CD4-positive, CD25-positive, alpha-beta regulatory T cell (primary cell): ENCODE measurements around the gene ACHE. TPM values are rescaled to one million over a fixed set of nuclear protein-coding genes. Genes with fewer than 3 reads are reported as not detected.
"Not testable (repeated sequence)": the region's sequence is repeated elsewhere in the genome, so short reads cannot be mapped to it uniquely, and the experiment has no call there.

Experiments used
- ATAC-seq, 2 donors: fragments of 150-1000 bp; cut with Tn5 transposase; one replicate each; pipeline ENCODE4 v1.10.0; 2021; ENCODE audit warnings: low read depth in 2 of 2, moderate number of reproducible peaks in 2 of 2, moderate library complexity in 1 of 2
- DNase-seq, 3 donors: peaks; one replicate each; pipeline versions ENCODE4 v3.0.0 to v3.0.0-alpha.2; 2012 to 2022; ENCODE audit warnings: mixed read lengths in 1 of 3
- H3K27ac ChIP-seq: one replicate; pipeline ENCODE4 v1.7.0; 2013; ENCODE audit warnings: mild to moderate bottlenecking, low read length; ENCODE audit not compliant: insufficient read depth, poor library complexity, severe bottlenecking
- H3K27me3 ChIP-seq: one replicate; pipeline ENCODE4 v1.7.0; 2013; ENCODE audit warnings: low read length; ENCODE audit not compliant: control insufficient read depth, insufficient read depth
- H3K36me3 ChIP-seq: one replicate; pipeline ENCODE4 v1.7.0; 2013; ENCODE audit warnings: mild to moderate bottlenecking, low read length, moderate library complexity; ENCODE audit not compliant: control insufficient read depth, insufficient read depth
- H3K4me1 ChIP-seq: 2 replicates; pipeline ENCODE4 v1.7.0; 2013; ENCODE audit warnings: mild to moderate bottlenecking, low read length; ENCODE audit not compliant: insufficient read depth, control insufficient read depth, poor library complexity, severe bottlenecking
- H3K4me3 ChIP-seq: one replicate; pipeline ENCODE4 v1.7.0; 2013; ENCODE audit warnings: low read depth, mild to moderate bottlenecking, low read length, moderate library complexity
- H3K9me3 ChIP-seq, 2 experiments: 1 replicate in 1 of 2; 2 replicates in 1 of 2; pipeline ENCODE4 v1.7.0; 2013; ENCODE audit warnings: low read length in 2 of 2, mild to moderate bottlenecking in 1 of 2, moderate library complexity in 1 of 2; ENCODE audit not compliant: control insufficient read depth in 2 of 2
- H3K27ac Mint-ChIP-seq, 3 donors: one replicate each; pipeline ENCODE4 v1.8.0; 2020 to 2022; ENCODE audit warnings: mild to moderate bottlenecking in 3 of 3, mixed read lengths in 3 of 3, moderate library complexity in 2 of 3
- H3K27me3 Mint-ChIP-seq: one replicate; pipeline ENCODE4 v1.8.0; 2022; ENCODE audit warnings: mild to moderate bottlenecking, mixed read lengths
- H3K36me3 Mint-ChIP-seq: one replicate; pipeline ENCODE4 v1.8.0; 2020; ENCODE audit warnings: mixed read lengths
- H3K4me1 Mint-ChIP-seq, 4 donors: one replicate each; pipeline ENCODE4 v1.8.0; 2020 to 2022; ENCODE audit warnings: mixed read lengths in 4 of 4, mild to moderate bottlenecking in 1 of 4
- H3K4me3 Mint-ChIP-seq, 4 donors: one replicate each; pipeline ENCODE4 v1.8.0; 2020 to 2022; ENCODE audit warnings: mild to moderate bottlenecking in 4 of 4, mixed read lengths in 4 of 4, moderate library complexity in 3 of 4
- H3K9me3 Mint-ChIP-seq, 7 donors: one replicate each; pipeline ENCODE4 v1.8.0; 2020 to 2022; ENCODE audit warnings: mixed read lengths in 7 of 7, mild to moderate bottlenecking in 3 of 7, moderate library complexity in 2 of 7
- polyA plus RNA-seq, 4 donors: library from polyadenylated mRNA; unstranded; fragments of 300-500 nt; fragmentation: Illumina TruSeq; gene quantifications; one replicate each; pipeline ENCODE4 v1.2.3, GENCODE V29; 2021
- total RNA-seq: library from RNA; stranded (reverse); gene quantifications from one replicate; pipeline ENCODE4 v1.2.3, GENCODE V29; 2022

Gene ACHE
- total and polyA plus RNA-seq, 5 donors from 2014 or later, result 0.20 TPM; not detected in 4

- H3K27ac ChIP-seq, result not testable (repeated sequence)
Measured at GRCh38 chr7:100910443-100910842, 14.8 kb upstream of the ACHE start.

GRCh38 chr7:100908512-100908911, 12.8 kb upstream of the ACHE start:
- DNase-seq, result no peak
- H3K9me3 Mint-ChIP-seq, result no peaks in the 10 kb centered on the region
- H3K27ac Mint-ChIP-seq, result no peak overlapping the region

More at GRCh38 chr7:100910443-100910842, 14.8 kb upstream of the ACHE start:
- H3K4me1 Mint-ChIP-seq, H3K27me3 ChIP-seq, H3K9me3 Mint-ChIP-seq, H3K27ac Mint-ChIP-seq, H3K36me3 ChIP-seq, H3K9me3 ChIP-seq, H3K4me3 ChIP-seq, H3K36me3 Mint-ChIP-seq, DNase-seq, H3K4me3 Mint-ChIP-seq, H3K4me1 ChIP-seq, ATAC-seq: not testable (repeated sequence)
- H3K27me3 Mint-ChIP-seq, result peaks cover 20% of the 10 kb centered on the region

DNA sequence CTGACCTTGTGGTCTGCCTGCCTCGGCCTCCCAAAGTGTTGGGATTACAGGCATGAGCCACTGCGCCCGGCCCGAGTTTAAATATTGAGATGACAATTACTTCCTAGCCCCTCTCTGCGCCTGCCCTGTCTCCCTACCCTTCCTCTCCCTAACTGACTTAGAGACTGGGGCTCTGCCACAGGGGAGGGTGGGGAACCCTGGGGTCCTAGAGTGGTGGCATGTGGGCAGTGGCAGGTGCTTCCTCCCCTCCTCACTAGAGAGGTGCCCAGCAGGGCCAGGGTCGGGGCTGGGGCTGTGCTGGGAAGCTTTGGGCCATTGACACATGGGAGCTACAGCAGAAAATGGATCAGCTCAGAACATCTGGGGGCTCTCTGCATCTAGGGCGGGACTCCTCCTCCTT, 7.0 kb upstream of the ACHE start:
- no peak overlapping the region for H3K4me3 ChIP-seq
- peaks cover 32% of the 10 kb centered on the region for H3K27me3 Mint-ChIP-seq
- no peak overlapping the region for H3K27ac Mint-ChIP-seq
- H3K9me3 ChIP-seq, result no peaks in the 10 kb centered on the region
- ATAC-seq, result no peak
- no peaks in the 10 kb centered on the region for H3K36me3 ChIP-seq
- H3K27me3 ChIP-seq, result peaks cover 5% of the 10 kb centered on the region
- peaks cover 0 to 2% (median 0%) of the 10 kb centered on the region in 4 donors for H3K4me1 Mint-ChIP-seq
- DNase-seq, result no peak
- H3K27ac ChIP-seq, result no peak overlapping the region
- H3K4me3 Mint-ChIP-seq, result no peak overlapping the region
- H3K4me1 ChIP-seq, result no peaks in the 10 kb centered on the region
- H3K9me3 Mint-ChIP-seq, result peaks cover 0 to 5% (median 0%) of the 10 kb centered on the region in 7 donors
- peaks cover 4% of the 10 kb centered on the region for H3K36me3 Mint-ChIP-seq

More at GRCh38 chr7:100908512-100908911, 12.8 kb upstream of the ACHE start:
- Histone ChIP-seq H3K27ac (no peak overlapping the region), H3K4me1 (no peaks in the 10 kb centered on the region), H3K27me3 (no peaks in the 10 kb centered on the region), H3K36me3 (no peaks in the 10 kb centered on the region), H3K9me3 (no peaks in the 10 kb centered on the region), H3K4me3 (no peak overlapping the region)
- Mint-ChIP-seq H3K27me3 (peaks cover 18% of the 10 kb centered on the region), H3K36me3 (no peaks in the 10 kb centered on the region), H3K4me1 (peaks cover 0 to 5% (median 0%) of the 10 kb centered on the region in 4 donors), H3K4me3 (no peak overlapping the region)
- ATAC-seq, result no peak

DNA sequence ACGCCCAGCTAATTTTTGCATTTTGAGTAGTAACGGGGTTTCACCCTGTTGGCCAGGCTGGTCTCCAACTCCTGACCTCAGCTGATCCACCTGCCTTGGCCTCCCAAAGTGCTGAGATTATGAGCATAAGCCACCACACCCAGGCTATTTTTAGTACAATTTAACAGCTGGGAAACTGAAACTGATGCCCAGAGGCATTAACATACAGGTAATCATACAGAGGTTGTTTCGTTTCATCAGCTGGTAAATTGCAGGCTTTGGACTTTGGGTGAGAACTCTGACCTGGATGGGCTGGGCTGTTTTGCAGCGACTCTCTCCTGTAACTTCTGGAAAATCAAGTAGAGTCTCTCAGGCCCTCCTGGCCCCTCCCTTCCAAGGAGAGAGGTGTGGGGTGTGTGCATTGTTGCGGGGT, 6.2 kb upstream of the ACHE start:
- H3K27ac ChIP-seq, result no peak overlapping the region
- ATAC-seq (no peak), DNase-seq (no peak)
- Mint-ChIP-seq H3K4me3 (no peak overlapping the region), H3K9me3 (peaks cover 0 to 5% (median 0%) of the 10 kb centered on the region in 7 donors), H3K27ac (no peak overlapping the region), H3K27me3 (peaks cover 38% of the 10 kb centered on the region), H3K4me1 (peaks cover 0 to 5% (median 0%) of the 10 kb centered on the region in 4 donors), H3K36me3 (peaks cover 4% of the 10 kb centered on the region)
- no peaks in the 10 kb centered on the region for H3K9me3 ChIP-seq
- peaks cover 5% of the 10 kb centered on the region for H3K4me1 ChIP-seq
- H3K36me3 ChIP-seq, result no peaks in the 10 kb centered on the region
- H3K4me3 ChIP-seq, result no peak overlapping the region
- H3K27me3 ChIP-seq, result peaks cover 8% of the 10 kb centered on the region

GRCh38 chr7:100900978-100901377, 5.3 kb upstream of the ACHE start:
- Histone ChIP-seq H3K9me3 (no peaks in the 10 kb centered on the region), H3K4me3 (no peak overlapping the region), H3K36me3 (no peaks in the 10 kb centered on the region), H3K27me3 (peaks cover 13% of the 10 kb centered on the region), H3K4me1 (peaks cover 14% of the 10 kb centered on the region), H3K27ac (no peak overlapping the region)
- peaks cover 0 to 10% (median 4%) of the 10 kb centered on the region in 4 donors for H3K4me1 Mint-ChIP-seq
- H3K9me3 Mint-ChIP-seq, result peaks cover 0 to 6% (median 0%) of the 10 kb centered on the region in 7 donors
- ATAC-seq (no peak), DNase-seq (no peak)
- H3K4me3 Mint-ChIP-seq, result no peak overlapping the region
- H3K27ac Mint-ChIP-seq, result peak overlapping the region in 1 of 3 donors; percentile 57
- H3K27me3 Mint-ChIP-seq, result peaks cover 44% of the 10 kb centered on the region
- peaks cover 4% of the 10 kb centered on the region for H3K36me3 Mint-ChIP-seq

GRCh38 chr7:100899432-100899831, 3.7 kb upstream of the ACHE start:
- no peak overlapping the region for H3K27ac ChIP-seq
- ATAC-seq (no peak), DNase-seq (no peak)
- peaks cover 0 to 7% (median 0%) of the 10 kb centered on the region in 7 donors for H3K9me3 Mint-ChIP-seq
- H3K36me3 Mint-ChIP-seq, result peaks cover 4% of the 10 kb centered on the region
- H3K4me3 Mint-ChIP-seq, result no peak overlapping the region
- no peak overlapping the region for H3K27ac Mint-ChIP-seq
- H3K4me1 Mint-ChIP-seq, result peaks cover 0 to 12% (median 5%) of the 10 kb centered on the region in 4 donors
- H3K4me3 ChIP-seq, result no peak overlapping the region
- peaks cover 52% of the 10 kb centered on the region for H3K27me3 Mint-ChIP-seq
- peaks cover 24% of the 10 kb centered on the region for H3K4me1 ChIP-seq
- H3K36me3 ChIP-seq, result no peaks in the 10 kb centered on the region
- H3K27me3 ChIP-seq, result peaks cover 14% of the 10 kb centered on the region
- H3K9me3 ChIP-seq, result no peaks in the 10 kb centered on the region

DNA sequence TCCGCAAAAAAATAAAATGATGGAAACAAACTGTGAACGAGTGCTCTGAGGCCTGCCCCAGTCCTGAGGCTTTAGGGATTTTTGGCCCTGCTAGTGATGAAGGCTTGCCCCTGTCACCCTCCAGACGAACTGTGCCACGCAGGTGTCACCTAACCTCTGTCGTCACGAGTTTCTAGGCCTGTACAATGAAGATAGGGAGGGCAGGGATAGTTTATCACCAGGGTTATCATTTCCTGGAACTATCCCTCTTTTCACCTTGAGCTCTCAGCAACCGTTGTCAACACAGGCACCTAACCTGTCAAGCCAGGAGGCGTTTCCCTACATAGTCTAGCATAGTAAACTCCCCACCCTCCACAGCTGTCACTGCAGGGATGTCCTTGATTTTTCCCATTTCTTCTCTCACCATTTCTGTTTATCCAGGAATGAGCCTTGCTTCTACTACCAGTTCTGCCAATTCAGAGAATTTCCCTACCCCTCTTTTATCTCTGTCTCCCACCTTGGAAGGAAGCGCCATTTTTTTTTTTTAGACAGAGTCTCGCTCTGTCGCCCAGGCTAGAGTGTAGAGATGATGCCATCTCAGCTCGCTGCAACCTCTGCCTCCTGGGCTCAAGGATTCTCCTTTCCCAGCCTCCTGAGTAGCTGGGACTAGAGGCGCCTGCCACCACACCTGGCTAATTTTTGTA, 2.2 kb upstream of the ACHE start:
- H3K4me1 ChIP-seq, result peaks cover 24% of the 10 kb centered on the region
- no peak overlapping the region for H3K27ac ChIP-seq
- Mint-ChIP-seq H3K4me3 (peak overlapping the region; percentile 19 to 83 (median 74)), H3K36me3 (peaks cover 4% of the 10 kb centered on the region), H3K27ac (no peak overlapping the region), H3K27me3 (peaks cover 55% of the 10 kb centered on the region), H3K9me3 (peaks cover 0 to 7% (median 0%) of the 10 kb centered on the region in 7 donors), H3K4me1 (peaks cover 0 to 12% (median 5%) of the 10 kb centered on the region in 4 donors)
- no peaks in the 10 kb centered on the region for H3K9me3 ChIP-seq
- H3K27me3 ChIP-seq, result peaks cover 16% of the 10 kb centered on the region
- ATAC-seq (no peak), DNase-seq (no peak)
- no peaks in the 10 kb centered on the region for H3K36me3 ChIP-seq
- no peak overlapping the region for H3K4me3 ChIP-seq
